Measurements from ENCODE around the gene TSNAX.

The TSNAX gene

GRCh38 chr1:231580874-231581273 lies 52.4 kb downstream of the TSNAX start:
- no peak overlapping the region for H3K23ac ChIP-seq (ENCODE audit: low read length in 2 of 2)
- H3K9me3 ChIP-seq (ENCODE audit: control insufficient read depth, low read length), result no peaks in the 10 kb centered on the region
- no peak overlapping the region for H3K18ac ChIP-seq (ENCODE audit: low read depth in 1 of 2, low read length in 2 of 2)
- H3K27ac ChIP-seq (ENCODE audit: low read length, poor library complexity, severe bottlenecking), result no peak overlapping the region
- H2BK12ac ChIP-seq (ENCODE audit: low read length in 2 of 2), result no peak overlapping the region
- no peak overlapping the region for H3K14ac ChIP-seq (ENCODE audit: low read length in 2 of 2)
- H2BK15ac ChIP-seq (ENCODE audit: low read depth, poor library complexity, severe bottlenecking), result no peak overlapping the region
- no peaks in the 10 kb centered on the region for H3K36me3 ChIP-seq (ENCODE audit: control insufficient read depth in 1 of 2, insufficient read depth in 2 of 2, low read depth in 1 of 2, low read length in 2 of 2)
- H2BK120ac ChIP-seq (ENCODE audit: low read depth, low read length), result no peak overlapping the region
- H3K4me3 ChIP-seq (ENCODE audit: insufficient read depth in 1 of 2, low read depth in 1 of 2, low read length in 2 of 2), result no peak overlapping the region
- no peaks in the 10 kb centered on the region for H3K79me1 ChIP-seq (replicated peaks; ENCODE audit: low read length, poor library complexity, severe bottlenecking)
- no peak overlapping the region for H2AK5ac ChIP-seq (ENCODE audit: low read length, severe bottlenecking)
- H3K4ac ChIP-seq (ENCODE audit: low read depth in 1 of 2, low read length in 2 of 2), result no peak overlapping the region
- H4K91ac ChIP-seq (ENCODE audit: low read length), result no peak overlapping the region
- H4K8ac ChIP-seq (ENCODE audit: low read length), result no peak overlapping the region
- H2BK5ac ChIP-seq (ENCODE audit: low read depth, low read length, poor library complexity, severe bottlenecking), result no peak overlapping the region
- no peaks in the 10 kb centered on the region for H3K27me3 ChIP-seq (ENCODE audit: control insufficient read depth in 1 of 2, insufficient read depth in 1 of 2, low read length in 2 of 2)
- H2AFZ ChIP-seq (ENCODE audit: low read depth, low read length), result no peak overlapping the region
- H3K9ac ChIP-seq (ENCODE audit: low read length), result no peak overlapping the region
- DNase-seq, result no peak
- no peak overlapping the region for H3K4me2 ChIP-seq (ENCODE audit: low read length, poor library complexity, severe bottlenecking)
- WGBS, result no CpG with 5 or more reads among the region's 1 CpG
- no peaks in the 10 kb centered on the region for H3K4me1 ChIP-seq (ENCODE audit: control insufficient read depth, insufficient read depth, low read depth, low read length)

- Histone ChIP-seq H3K14ac (ENCODE audit: low read length in 2 of 2) (no peak overlapping the region), H4K8ac (ENCODE audit: low read length) (no peak overlapping the region), H2BK15ac (ENCODE audit: low read depth, poor library complexity, severe bottlenecking) (no peak overlapping the region), H2BK120ac (ENCODE audit: low read depth, low read length) (no peak overlapping the region), H3K4me3 (ENCODE audit: insufficient read depth in 1 of 2, low read depth in 1 of 2, low read length in 2 of 2) (no peak overlapping the region), H2AK5ac (ENCODE audit: low read length, severe bottlenecking) (no peak overlapping the region), H2AFZ (ENCODE audit: low read depth, low read length) (no peak overlapping the region), H3K9me3 (ENCODE audit: control insufficient read depth, low read length) (no peaks in the 10 kb centered on the region), H3K9ac (ENCODE audit: low read length) (no peak overlapping the region), H3K27me3 (ENCODE audit: control insufficient read depth in 1 of 2, insufficient read depth in 1 of 2, low read length in 2 of 2) (no peaks in the 10 kb centered on the region), H4K91ac (ENCODE audit: low read length) (no peak overlapping the region), H3K36me3 (ENCODE audit: control insufficient read depth in 1 of 2, insufficient read depth in 2 of 2, low read depth in 1 of 2, low read length in 2 of 2) (no peaks in the 10 kb centered on the region), H3K23ac (ENCODE audit: low read length in 2 of 2) (no peak overlapping the region), H3K27ac (ENCODE audit: low read length, poor library complexity, severe bottlenecking) (no peak overlapping the region), H3K4me1 (ENCODE audit: control insufficient read depth, insufficient read depth, low read depth, low read length) (no peaks in the 10 kb centered on the region), H3K79me1 (replicated peaks; ENCODE audit: low read length, poor library complexity, severe bottlenecking) (no peaks in the 10 kb centered on the region), H3K4ac (ENCODE audit: low read depth in 1 of 2, low read length in 2 of 2) (no peak overlapping the region), H2BK5ac (ENCODE audit: low read depth, low read length, poor library complexity, severe bottlenecking) (no peak overlapping the region), H3K18ac (ENCODE audit: low read depth in 1 of 2, low read length in 2 of 2) (no peak overlapping the region), H2BK12ac (ENCODE audit: low read length in 2 of 2) (no peak overlapping the region), H3K4me2 (ENCODE audit: low read length, poor library complexity, severe bottlenecking) (no peak overlapping the region)
- WGBS, result 92% methylated on average over 1 of the region's 2 CpGs
- no peak for DNase-seq
Observed at GRCh38 chr1:231581859-231582258, 53.4 kb downstream of the TSNAX start.

- H3K36me3 ChIP-seq (ENCODE audit: control insufficient read depth in 1 of 2, insufficient read depth in 2 of 2, low read depth in 1 of 2, low read length in 2 of 2), result no peaks in the 10 kb centered on the region
- WGBS, result 99% methylated on average over 6 of the region's 6 CpGs
- no peak overlapping the region for H2AK5ac ChIP-seq (ENCODE audit: low read length, severe bottlenecking)
- no peak overlapping the region for H3K14ac ChIP-seq (ENCODE audit: low read length in 2 of 2)
- H3K9me3 ChIP-seq (ENCODE audit: control insufficient read depth, low read length), result no peaks in the 10 kb centered on the region
- no peak overlapping the region for H2BK15ac ChIP-seq (ENCODE audit: low read depth, poor library complexity, severe bottlenecking)
- no peak overlapping the region for H2BK5ac ChIP-seq (ENCODE audit: low read depth, low read length, poor library complexity, severe bottlenecking)
- no peak overlapping the region for H3K4ac ChIP-seq (ENCODE audit: low read depth in 1 of 2, low read length in 2 of 2)
- H3K4me3 ChIP-seq (ENCODE audit: insufficient read depth in 1 of 2, low read depth in 1 of 2, low read length in 2 of 2), result no peak overlapping the region
- H2BK12ac ChIP-seq (ENCODE audit: low read length in 2 of 2), result no peak overlapping the region
- H3K4me2 ChIP-seq (ENCODE audit: low read length, poor library complexity, severe bottlenecking), result no peak overlapping the region
- no peak overlapping the region for H3K27ac ChIP-seq (ENCODE audit: low read length, poor library complexity, severe bottlenecking)
- H3K27me3 ChIP-seq (ENCODE audit: control insufficient read depth in 1 of 2, insufficient read depth in 1 of 2, low read length in 2 of 2), result no peaks in the 10 kb centered on the region
- H3K18ac ChIP-seq (ENCODE audit: low read depth in 1 of 2, low read length in 2 of 2), result no peak overlapping the region
- no peaks in the 10 kb centered on the region for H3K79me1 ChIP-seq (replicated peaks; ENCODE audit: low read length, poor library complexity, severe bottlenecking)
- no peak for DNase-seq
- no peak overlapping the region for H3K9ac ChIP-seq (ENCODE audit: low read length)
- H3K4me1 ChIP-seq (ENCODE audit: control insufficient read depth, insufficient read depth, low read depth, low read length), result no peaks in the 10 kb centered on the region
- no peak overlapping the region for H2BK120ac ChIP-seq (ENCODE audit: low read depth, low read length)
- H3K23ac ChIP-seq (ENCODE audit: low read length in 2 of 2), result no peak overlapping the region
- H4K91ac ChIP-seq (ENCODE audit: low read length), result no peak overlapping the region
- no peak overlapping the region for H2AFZ ChIP-seq (ENCODE audit: low read depth, low read length)
- H4K8ac ChIP-seq (ENCODE audit: low read length), result no peak overlapping the region
Observed at GRCh38 chr1:231583376-231583775, 54.9 kb downstream of the TSNAX start.

DNA sequence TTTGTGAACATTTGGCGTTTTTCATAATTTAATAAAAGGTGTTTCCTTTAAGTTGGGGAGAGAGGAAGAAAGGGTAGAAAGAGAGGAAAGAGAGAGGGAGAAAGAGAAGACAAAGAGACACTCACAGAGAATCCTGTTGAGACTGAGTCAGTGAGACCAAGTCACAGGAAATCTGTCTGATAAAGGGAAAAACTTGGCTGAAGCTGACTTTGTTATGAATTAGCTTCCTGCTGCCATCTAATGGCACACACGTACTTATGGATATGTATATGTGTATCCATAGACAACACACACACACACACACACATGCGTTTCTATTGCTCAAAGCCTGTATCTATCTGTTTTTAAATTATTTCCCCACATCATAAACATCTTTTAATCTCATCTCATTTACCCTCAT lies 55.6 kb downstream of the TSNAX start:
- H2BK12ac ChIP-seq (ENCODE audit: low read length in 2 of 2), result no peak overlapping the region
- DNase-seq, result peak; percentile 67
- H3K18ac ChIP-seq (ENCODE audit: low read depth in 1 of 2, low read length in 2 of 2), result no peak overlapping the region
- peak overlapping the region; percentile 24 for H3K9ac ChIP-seq (ENCODE audit: low read length)
- no peak overlapping the region for H2BK15ac ChIP-seq (ENCODE audit: low read depth, poor library complexity, severe bottlenecking)
- no peak overlapping the region for H2BK120ac ChIP-seq (ENCODE audit: low read depth, low read length)
- H3K23ac ChIP-seq (ENCODE audit: low read length in 2 of 2), result no peak overlapping the region
- no peak overlapping the region for H2BK5ac ChIP-seq (ENCODE audit: low read depth, low read length, poor library complexity, severe bottlenecking)
- no peak overlapping the region for H3K4ac ChIP-seq (ENCODE audit: low read depth in 1 of 2, low read length in 2 of 2)
- no peak overlapping the region for H3K4me3 ChIP-seq (ENCODE audit: insufficient read depth in 1 of 2, low read depth in 1 of 2, low read length in 2 of 2)
- no peak overlapping the region for H3K4me2 ChIP-seq (ENCODE audit: low read length, poor library complexity, severe bottlenecking)
- H3K14ac ChIP-seq (ENCODE audit: low read length in 2 of 2), result no peak overlapping the region
- no peaks in the 10 kb centered on the region for H3K36me3 ChIP-seq (ENCODE audit: control insufficient read depth in 1 of 2, insufficient read depth in 2 of 2, low read depth in 1 of 2, low read length in 2 of 2)
- H3K4me1 ChIP-seq (ENCODE audit: control insufficient read depth, insufficient read depth, low read depth, low read length), result no peaks in the 10 kb centered on the region
- no peak overlapping the region for H4K91ac ChIP-seq (ENCODE audit: low read length)
- H4K8ac ChIP-seq (ENCODE audit: low read length), result no peak overlapping the region
- H3K79me1 ChIP-seq (replicated peaks; ENCODE audit: low read length, poor library complexity, severe bottlenecking), result no peaks in the 10 kb centered on the region
- H3K27me3 ChIP-seq (ENCODE audit: control insufficient read depth in 1 of 2, insufficient read depth in 1 of 2, low read length in 2 of 2), result no peaks in the 10 kb centered on the region
- H3K27ac ChIP-seq (ENCODE audit: low read length, poor library complexity, severe bottlenecking), result no peak overlapping the region
- H2AK5ac ChIP-seq (ENCODE audit: low read length, severe bottlenecking), result no peak overlapping the region
- WGBS, result 97% methylated on average over 1 of the region's 3 CpGs
- H2AFZ ChIP-seq (ENCODE audit: low read depth, low read length), result no peak overlapping the region
- no peaks in the 10 kb centered on the region for H3K9me3 ChIP-seq (ENCODE audit: control insufficient read depth, low read length)

All from mesenchymal stem cell (in vitro differentiated cells and primary cell).